ENCODE results near the gene CDH15. TPM values are rescaled to one million over a fixed set of nuclear protein-coding genes. Genes with fewer than 3 reads are reported as not detected.

The CDH15 gene
- total and polyA plus RNA-seq, 2 donors from 2014 or later = 0.22 to 0.31 TPM

DNA sequence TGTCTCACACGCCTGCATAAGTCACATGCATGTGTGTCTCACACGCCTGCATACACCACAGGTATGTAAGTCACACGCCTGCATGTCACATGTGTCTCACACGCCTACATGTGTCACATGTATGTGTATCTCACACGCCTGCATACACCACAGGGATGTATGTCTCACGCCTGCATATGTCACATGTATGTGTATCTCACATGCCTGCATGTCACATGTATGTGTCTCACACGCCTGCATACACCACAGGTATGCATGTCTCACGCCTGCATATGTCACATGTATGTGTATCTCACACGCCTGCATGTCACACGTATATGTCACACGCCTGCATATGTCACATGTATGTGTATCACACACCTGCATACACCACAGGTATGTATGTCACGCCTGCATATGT, 13.8 kb upstream of the CDH15 start:
- no peak overlapping the region for H3K27ac ChIP-seq (ENCODE audit: low read depth in 2 of 2, low read length in 2 of 2)
- peaks cover 0 to 15% (median 9%) of the 10 kb centered on the region in 3 donors for H3K4me1 ChIP-seq (ENCODE audit: control insufficient read depth in 2 of 3, insufficient read depth in 2 of 3, low read depth in 1 of 3, low read length in 3 of 3)
- H3K4me3 ChIP-seq (ENCODE audit: low read length in 3 of 3) = no peak overlapping the region
- no peak overlapping the region for H3K9ac ChIP-seq (ENCODE audit: low read length in 3 of 3)
- DNase-seq (no peak), FAIRE-seq (no peak)
- TF ChIP-seq, protein P1, sequence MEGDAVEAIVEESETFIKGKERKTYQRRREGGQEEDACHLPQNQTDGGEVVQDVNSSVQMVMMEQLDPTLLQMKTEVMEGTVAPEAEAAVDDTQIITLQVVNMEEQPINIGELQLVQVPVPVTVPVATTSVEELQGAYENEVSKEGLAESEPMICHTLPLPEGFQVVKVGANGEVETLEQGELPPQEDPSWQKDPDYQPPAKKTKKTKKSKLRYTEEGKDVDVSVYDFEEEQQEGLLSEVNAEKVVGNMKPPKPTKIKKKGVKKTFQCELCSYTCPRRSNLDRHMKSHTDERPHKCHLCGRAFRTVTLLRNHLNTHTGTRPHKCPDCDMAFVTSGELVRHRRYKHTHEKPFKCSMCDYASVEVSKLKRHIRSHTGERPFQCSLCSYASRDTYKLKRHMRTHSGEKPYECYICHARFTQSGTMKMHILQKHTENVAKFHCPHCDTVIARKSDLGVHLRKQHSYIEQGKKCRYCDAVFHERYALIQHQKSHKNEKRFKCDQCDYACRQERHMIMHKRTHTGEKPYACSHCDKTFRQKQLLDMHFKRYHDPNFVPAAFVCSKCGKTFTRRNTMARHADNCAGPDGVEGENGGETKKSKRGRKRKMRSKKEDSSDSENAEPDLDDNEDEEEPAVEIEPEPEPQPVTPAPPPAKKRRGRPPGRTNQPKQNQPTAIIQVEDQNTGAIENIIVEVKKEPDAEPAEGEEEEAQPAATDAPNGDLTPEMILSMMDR (IDR thresholded peaks at IDR 0.05; ENCODE audit: borderline replicate concordance, extremely low read depth, insufficient read depth) = no peak
- no peaks in the 10 kb centered on the region for H3K9me3 ChIP-seq (ENCODE audit: control insufficient read depth in 2 of 3, insufficient read depth in 1 of 3, low read length in 3 of 3)
- intact Hi-C loops (cut with DNase I) = no loop called here
- no peaks in the 10 kb centered on the region for H3K36me3 ChIP-seq (ENCODE audit: control insufficient read depth in 2 of 3, insufficient read depth in 3 of 3, low read length in 3 of 3)
- H3K27me3 ChIP-seq (ENCODE audit: control insufficient read depth, insufficient read depth, low read length) = no peaks in the 10 kb centered on the region

DNA sequence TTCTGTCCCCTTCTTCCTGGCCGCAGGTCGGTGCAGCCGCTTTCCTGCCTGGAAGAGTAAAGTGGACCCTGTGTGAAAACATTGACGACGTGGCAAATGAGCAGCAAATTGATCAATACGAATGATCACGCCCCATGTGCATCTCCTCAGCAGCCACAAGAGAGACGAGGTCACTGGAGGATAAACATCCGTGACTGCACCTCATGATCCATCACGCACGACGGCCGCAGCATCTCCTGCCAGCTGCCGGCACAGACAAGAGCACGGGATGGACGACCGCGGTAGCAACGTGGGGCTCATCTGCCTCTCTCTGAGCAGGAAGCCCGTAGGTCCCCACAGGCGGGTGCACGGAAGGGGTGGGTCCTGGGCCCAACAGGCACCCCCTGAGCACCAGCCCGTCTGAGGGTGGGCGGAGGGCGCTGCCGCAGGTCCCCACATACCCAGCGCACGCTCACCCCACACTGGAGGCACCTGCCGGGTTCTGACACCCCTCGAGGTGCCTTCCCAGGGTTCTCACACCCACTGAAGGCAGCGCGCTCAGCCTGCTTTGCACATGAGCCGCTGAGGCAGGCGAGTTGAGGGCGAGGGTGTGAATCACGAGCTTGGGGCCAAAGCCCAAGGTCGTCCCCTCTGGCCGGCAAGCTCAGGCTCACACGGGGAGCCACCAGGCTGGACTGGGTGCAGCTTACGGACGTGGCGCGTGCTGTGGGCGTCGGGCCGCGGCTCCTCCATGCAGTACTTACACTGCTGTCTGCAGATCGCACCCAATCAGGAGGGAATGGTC, 12.3 kb upstream of the CDH15 start:
- no peak overlapping the region for H3K4me3 ChIP-seq (ENCODE audit: low read length in 3 of 3)
- intact Hi-C loops (cut with DNase I) = no loop called here
- H3K27ac ChIP-seq (ENCODE audit: low read depth in 2 of 2, low read length in 2 of 2) = no peak overlapping the region
- H3K27me3 ChIP-seq (ENCODE audit: control insufficient read depth, insufficient read depth, low read length) = no peaks in the 10 kb centered on the region
- DNase-seq (peak in 1 of 5 donors; percentile 71), FAIRE-seq (no peak)
- TF ChIP-seq, protein P1 (IDR thresholded peaks at IDR 0.05; ENCODE audit: borderline replicate concordance, extremely low read depth, insufficient read depth) = no peak
- no peaks in the 10 kb centered on the region for H3K9me3 ChIP-seq (ENCODE audit: control insufficient read depth in 2 of 3, insufficient read depth in 1 of 3, low read length in 3 of 3)
- no peak overlapping the region for H3K9ac ChIP-seq (ENCODE audit: low read length in 3 of 3)
- H3K4me1 ChIP-seq (ENCODE audit: control insufficient read depth in 2 of 3, insufficient read depth in 2 of 3, low read depth in 1 of 3, low read length in 3 of 3) = peaks cover 0 to 15% (median 9%) of the 10 kb centered on the region in 3 donors
- no peaks in the 10 kb centered on the region for H3K36me3 ChIP-seq (ENCODE audit: control insufficient read depth in 2 of 3, insufficient read depth in 3 of 3, low read length in 3 of 3)

DNA sequence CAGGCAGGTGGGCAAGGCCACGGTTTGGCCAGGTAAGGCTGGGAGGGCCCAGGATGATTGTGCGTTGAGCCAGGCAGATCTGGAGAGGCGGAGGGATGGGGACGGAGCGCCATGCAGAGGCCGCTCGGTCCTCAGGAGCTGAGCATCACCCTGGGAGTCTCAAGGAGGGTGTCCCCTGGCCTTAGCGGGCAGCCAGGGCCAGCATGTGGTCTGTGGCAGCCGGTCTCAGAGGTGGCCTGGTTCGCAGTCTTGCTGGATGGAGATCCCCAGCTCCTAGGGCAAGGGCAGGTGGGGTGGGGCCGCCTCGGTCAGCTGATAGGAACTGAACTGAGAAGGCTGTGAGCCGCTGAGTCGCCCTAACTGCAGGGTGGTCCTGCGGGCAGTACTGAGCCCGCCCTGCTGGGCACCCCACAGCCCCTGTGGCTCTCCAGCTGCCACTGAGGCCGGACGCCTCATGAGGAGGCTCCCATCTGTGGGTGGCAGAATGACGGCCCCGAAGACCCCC, 11.6 kb upstream of the CDH15 start:
- no peak for FAIRE-seq
- no peaks in the 10 kb centered on the region for H3K36me3 ChIP-seq (ENCODE audit: control insufficient read depth in 2 of 3, insufficient read depth in 3 of 3, low read length in 3 of 3)
- H3K4me1 ChIP-seq (ENCODE audit: control insufficient read depth in 2 of 3, insufficient read depth in 2 of 3, low read depth in 1 of 3, low read length in 3 of 3) = peaks cover 0 to 10% (median 8%) of the 10 kb centered on the region in 3 donors
- intact Hi-C loops (cut with DNase I) = no loop called here
- TF ChIP-seq, protein P1 (IDR thresholded peaks at IDR 0.05; ENCODE audit: borderline replicate concordance, extremely low read depth, insufficient read depth) = no peak
- H3K27ac ChIP-seq (ENCODE audit: low read depth in 2 of 2, low read length in 2 of 2) = no peak overlapping the region
- peak in 1 of 5 donors; percentile 69 for DNase-seq
- H3K27me3 ChIP-seq (ENCODE audit: control insufficient read depth, insufficient read depth, low read length) = no peaks in the 10 kb centered on the region
- H3K9me3 ChIP-seq (ENCODE audit: control insufficient read depth in 2 of 3, insufficient read depth in 1 of 3, low read length in 3 of 3) = no peaks in the 10 kb centered on the region
- H3K9ac ChIP-seq (ENCODE audit: low read length in 3 of 3) = no peak overlapping the region
- no peak overlapping the region for H3K4me3 ChIP-seq (ENCODE audit: low read length in 3 of 3)
